ENCODE data around the gene FBXW11. TPM values are rescaled to one million over a fixed set of nuclear protein-coding genes. Genes with fewer than 3 reads are reported as not detected.

FBXW11 gene
- total RNA-seq, 1 experiment from 2014 or later: 46.3 TPM

GRCh38 chr5:172015346-172015745, 8.9 kb upstream of the FBXW11 start:
- no peak for DNase-seq
- Histone ChIP-seq H3K4me3 (ENCODE audit: low read depth, low read length) (no peak overlapping the region), H3K9me3 (no peaks in the 10 kb centered on the region), H3K27me3 (replicated peaks; ENCODE audit: control insufficient read depth, insufficient read depth, low read length) (no peaks in the 10 kb centered on the region), H3K36me3 (ENCODE audit: control insufficient read depth, insufficient read depth, low read length) (no peaks in the 10 kb centered on the region), H3K4me1 (no peaks in the 10 kb centered on the region)
- Mint-ChIP-seq H3K27ac (ENCODE audit: unreplicated experiment) (no peak overlapping the region), H3K4me3 (ENCODE audit: unreplicated experiment) (no peak overlapping the region), H3K27me3 (ENCODE audit: insufficient read depth, unreplicated experiment) (no peaks in the 10 kb centered on the region), H3K36me3 (ENCODE audit: insufficient read depth, unreplicated experiment) (no peaks in the 10 kb centered on the region), H3K4me1 (ENCODE audit: low read depth, unreplicated experiment) (peaks cover 2% of the 10 kb centered on the region), H3K9me3 (ENCODE audit: unreplicated experiment) (no peaks in the 10 kb centered on the region)
- no TSS peak for BruUV-seq (replicated peaks)
- intact Hi-C loops (cut with micrococcal nuclease; ENCODE audit: unreplicated experiment): no loop called here
- TF ChIP-seq CTCF (IDR thresholded peaks at IDR 0.05; ENCODE audit: insufficient read depth in 1 of 2, low read depth in 1 of 2, low read length in 1 of 2, severe bottlenecking in 1 of 2, unreplicated experiment in 1 of 2): no peak
- ChIA-PET POLR2A (no interaction called here), CTCF (no interaction called here)

GRCh38 chr5:172010278-172010677, 3.8 kb upstream of the FBXW11 start:
- peaks cover 12% of the 10 kb centered on the region for H3K36me3 Mint-ChIP-seq (ENCODE audit: insufficient read depth, unreplicated experiment)
- no TSS peak for BruUV-seq (replicated peaks)
- Histone ChIP-seq H3K4me1 (peaks cover 20% of the 10 kb centered on the region; the same call in 1 of the 2 replicates), H3K9me3 (no peaks in the 10 kb centered on the region), H3K27me3 (replicated peaks; ENCODE audit: control insufficient read depth, insufficient read depth, low read length) (no peaks in the 10 kb centered on the region), H3K36me3 (ENCODE audit: control insufficient read depth, insufficient read depth, low read length) (no peaks in the 10 kb centered on the region), H3K4me3 (ENCODE audit: low read depth, low read length) (no peak overlapping the region)
- H3K4me3 Mint-ChIP-seq (ENCODE audit: unreplicated experiment): no peak overlapping the region
- peaks cover 18% of the 10 kb centered on the region for H3K4me1 Mint-ChIP-seq (ENCODE audit: low read depth, unreplicated experiment)
- POLR2A ChIA-PET: no interaction called here
- no peaks in the 10 kb centered on the region for H3K27me3 Mint-ChIP-seq (ENCODE audit: insufficient read depth, unreplicated experiment)
- no peaks in the 10 kb centered on the region for H3K9me3 Mint-ChIP-seq (ENCODE audit: unreplicated experiment)
- DNase-seq: no peak
- TF ChIP-seq CTCF (IDR thresholded peaks at IDR 0.05; ENCODE audit: insufficient read depth in 1 of 2, low read depth in 1 of 2, low read length in 1 of 2, severe bottlenecking in 1 of 2, unreplicated experiment in 1 of 2): no peak
- intact Hi-C loops (cut with micrococcal nuclease; ENCODE audit: unreplicated experiment): loop anchor here (1.0 kb wide), 1 partner anchor 30 kb away; no protein-coding TSS in a partner anchor
- CTCF ChIA-PET: interaction anchor here (0.9 kb wide), 1 partner anchor 49 kb away, joined by 3 read pairs; no protein-coding TSS in a partner anchor
- no peak overlapping the region for H3K27ac Mint-ChIP-seq (ENCODE audit: unreplicated experiment)

- no TSS peak for BruUV-seq (replicated peaks)
- Mint-ChIP-seq H3K27ac (ENCODE audit: unreplicated experiment) (no peak overlapping the region), H3K9me3 (ENCODE audit: unreplicated experiment) (no peaks in the 10 kb centered on the region), H3K4me1 (ENCODE audit: low read depth, unreplicated experiment) (peaks cover 24% of the 10 kb centered on the region), H3K27me3 (ENCODE audit: insufficient read depth, unreplicated experiment) (no peaks in the 10 kb centered on the region), H3K36me3 (ENCODE audit: insufficient read depth, unreplicated experiment) (peaks cover 12% of the 10 kb centered on the region), H3K4me3 (ENCODE audit: unreplicated experiment) (no peak overlapping the region)
- no peak for TF ChIP-seq CTCF (IDR thresholded peaks at IDR 0.05; ENCODE audit: insufficient read depth in 1 of 2, low read depth in 1 of 2, low read length in 1 of 2, severe bottlenecking in 1 of 2, unreplicated experiment in 1 of 2)
- DNase-seq: no peak
- CTCF ChIA-PET: interaction anchor here (0.6 to 0.9 kb wide), 3 partner anchors 29 to 94 kb away, joined by 3 to 5 read pairs (median 3); no protein-coding TSS in a partner anchor
- Histone ChIP-seq H3K4me1 (peaks cover 20% of the 10 kb centered on the region; the same call in 1 of the 2 replicates), H3K27me3 (replicated peaks; ENCODE audit: control insufficient read depth, insufficient read depth, low read length) (no peaks in the 10 kb centered on the region), H3K36me3 (ENCODE audit: control insufficient read depth, insufficient read depth, low read length) (no peaks in the 10 kb centered on the region), H3K4me3 (ENCODE audit: low read depth, low read length) (no peak overlapping the region), H3K9me3 (no peaks in the 10 kb centered on the region)
- POLR2A ChIA-PET: no interaction called here
- intact Hi-C loops (cut with micrococcal nuclease; ENCODE audit: unreplicated experiment): loop anchor here (1.0 to 5.0 kb wide), 2 partner anchors 31 to 47 kb away; no protein-coding TSS in a partner anchor
These were observed 3.3 kb upstream of the FBXW11 start for GRCh38 chr5:172009536-172010270.
